ENCODE results near the gene PTPRA. TPM values are rescaled to one million over a fixed set of nuclear protein-coding genes. Genes with fewer than 3 reads are reported as not detected.
A peak's percentile ranks its signal among the peaks of the same experiment; 100 is the strongest.

The PTPRA gene
- total RNA-seq, 1 donor from 2014 or later = 43.6 TPM

- intact Hi-C loops (cut with micrococcal nuclease) = loop anchor here (1.0 to 10.0 kb wide), 10 partner anchors 48 to 1928 kb away; partner anchors contain the start of genes ADISSP, DDRGK1, IDH3B and NOP56
- DNase-seq (peak; percentile 15), ATAC-seq (ENCODE audit: low read depth) (peak; percentile 61)
- H3K4me3 Mint-ChIP-seq = peak overlapping the region; percentile 84
- peak overlapping the region; percentile 89 for H3K27ac Mint-ChIP-seq
- TF ChIP-seq, protein P1, sequence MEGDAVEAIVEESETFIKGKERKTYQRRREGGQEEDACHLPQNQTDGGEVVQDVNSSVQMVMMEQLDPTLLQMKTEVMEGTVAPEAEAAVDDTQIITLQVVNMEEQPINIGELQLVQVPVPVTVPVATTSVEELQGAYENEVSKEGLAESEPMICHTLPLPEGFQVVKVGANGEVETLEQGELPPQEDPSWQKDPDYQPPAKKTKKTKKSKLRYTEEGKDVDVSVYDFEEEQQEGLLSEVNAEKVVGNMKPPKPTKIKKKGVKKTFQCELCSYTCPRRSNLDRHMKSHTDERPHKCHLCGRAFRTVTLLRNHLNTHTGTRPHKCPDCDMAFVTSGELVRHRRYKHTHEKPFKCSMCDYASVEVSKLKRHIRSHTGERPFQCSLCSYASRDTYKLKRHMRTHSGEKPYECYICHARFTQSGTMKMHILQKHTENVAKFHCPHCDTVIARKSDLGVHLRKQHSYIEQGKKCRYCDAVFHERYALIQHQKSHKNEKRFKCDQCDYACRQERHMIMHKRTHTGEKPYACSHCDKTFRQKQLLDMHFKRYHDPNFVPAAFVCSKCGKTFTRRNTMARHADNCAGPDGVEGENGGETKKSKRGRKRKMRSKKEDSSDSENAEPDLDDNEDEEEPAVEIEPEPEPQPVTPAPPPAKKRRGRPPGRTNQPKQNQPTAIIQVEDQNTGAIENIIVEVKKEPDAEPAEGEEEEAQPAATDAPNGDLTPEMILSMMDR (IDR thresholded peaks at IDR 0.05) = no peak
- H3K36me3 Mint-ChIP-seq (ENCODE audit: low read depth) = peaks cover 32% of the 10 kb centered on the region
- ChIA-PET CTCF (no interaction called here), POLR2A (interaction anchor here (0.5 to 2.1 kb wide), 12 partner anchors 8 to 827 kb away, joined by 3 to 7 read pairs (median 4); partner anchors contain the start of genes FASTKD5, OXT, PTPRA and UBOX5)
- no peaks in the 10 kb centered on the region for H3K9me3 Mint-ChIP-seq
- H3K27me3 Mint-ChIP-seq = no peaks in the 10 kb centered on the region
- peaks cover 14% of the 10 kb centered on the region for H3K4me1 Mint-ChIP-seq
These were observed 171.9 kb downstream of the PTPRA start for GRCh38 chr20:3045042-3045815.

DNA sequence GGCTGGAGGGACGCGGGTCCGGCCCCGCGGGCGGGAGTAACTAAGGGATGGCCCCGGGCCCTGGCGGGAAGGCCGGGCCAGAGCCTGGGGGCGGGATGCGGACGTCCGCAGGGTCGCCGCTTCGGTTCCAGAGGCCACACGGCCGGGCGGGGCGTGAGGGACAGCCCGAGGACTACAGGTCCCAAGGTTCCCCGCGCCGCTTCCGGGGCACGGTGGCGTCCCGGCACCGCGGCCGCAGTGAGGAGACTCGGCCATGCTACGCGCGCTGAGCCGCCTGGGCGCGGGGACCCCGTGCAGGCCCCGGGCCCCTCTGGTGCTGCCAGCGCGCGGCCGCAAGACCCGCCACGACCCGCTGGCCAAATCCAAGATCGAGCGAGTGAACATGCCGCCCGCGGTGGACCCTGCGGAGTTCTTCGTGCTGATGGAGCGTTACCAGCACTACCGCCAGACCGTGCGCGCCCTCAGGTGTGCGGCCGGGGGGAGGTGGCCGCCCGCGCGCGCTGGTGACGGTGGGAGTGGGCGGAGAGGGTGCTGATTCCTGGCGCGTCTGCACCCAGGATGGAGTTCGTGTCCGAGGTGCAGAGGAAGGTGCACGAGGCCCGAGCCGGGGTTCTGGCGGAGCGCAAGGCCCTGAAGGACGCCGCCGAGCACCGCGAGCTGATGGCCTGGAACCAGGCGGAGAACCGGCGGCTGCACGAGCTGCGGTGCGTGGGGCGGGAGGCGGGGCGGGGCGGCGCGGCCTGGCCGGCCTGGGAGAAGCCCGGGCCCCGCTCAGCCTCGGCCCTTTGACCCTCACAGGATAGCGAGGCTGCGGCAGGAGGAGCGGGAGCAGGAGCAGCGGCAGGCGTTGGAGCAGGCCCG, 172.8 kb downstream of the PTPRA start, which contains the start of gene MRPS26:
Gene MRPS26, plus strand, starts transcription at position 237 of the 861 bp plus-strand sequence. Its CDS starts 17 bp downstream, at position 254.
- peak within 1 kb of the TSS; percentile 84 for H3K4me3 Mint-ChIP-seq
- no peaks in the 10 kb centered on the region for H3K27me3 Mint-ChIP-seq
- peaks cover 14% of the 10 kb centered on the region for H3K4me1 Mint-ChIP-seq
- CTCF ChIA-PET = no interaction called here
- H3K9me3 Mint-ChIP-seq = no peaks in the 10 kb centered on the region
- DNase-seq (peak; percentile 88), ATAC-seq (ENCODE audit: low read depth) (peak; percentile 91)
- H3K27ac Mint-ChIP-seq = peak within 1 kb of the TSS; percentile 89
- intact Hi-C loops (cut with micrococcal nuclease) = loop anchor here (1.0 to 10.0 kb wide), 11 partner anchors 47 to 1929 kb away; partner anchors contain the start of genes ADISSP, DDRGK1, FASTKD5 and IDH3B
- TF ChIP-seq, protein P1 (IDR thresholded peaks at IDR 0.05) = no peak
- H3K36me3 Mint-ChIP-seq (ENCODE audit: low read depth) = peaks cover 33% of the 10 kb centered on the region
- POLR2A ChIA-PET = interaction anchor here (0.6 to 2.1 kb wide), 8 partner anchors 8 to 173 kb away, joined by 3 to 7 read pairs (median 4); partner anchors contain the start of genes FASTKD5, OXT, PTPRA and UBOX5

DNA sequence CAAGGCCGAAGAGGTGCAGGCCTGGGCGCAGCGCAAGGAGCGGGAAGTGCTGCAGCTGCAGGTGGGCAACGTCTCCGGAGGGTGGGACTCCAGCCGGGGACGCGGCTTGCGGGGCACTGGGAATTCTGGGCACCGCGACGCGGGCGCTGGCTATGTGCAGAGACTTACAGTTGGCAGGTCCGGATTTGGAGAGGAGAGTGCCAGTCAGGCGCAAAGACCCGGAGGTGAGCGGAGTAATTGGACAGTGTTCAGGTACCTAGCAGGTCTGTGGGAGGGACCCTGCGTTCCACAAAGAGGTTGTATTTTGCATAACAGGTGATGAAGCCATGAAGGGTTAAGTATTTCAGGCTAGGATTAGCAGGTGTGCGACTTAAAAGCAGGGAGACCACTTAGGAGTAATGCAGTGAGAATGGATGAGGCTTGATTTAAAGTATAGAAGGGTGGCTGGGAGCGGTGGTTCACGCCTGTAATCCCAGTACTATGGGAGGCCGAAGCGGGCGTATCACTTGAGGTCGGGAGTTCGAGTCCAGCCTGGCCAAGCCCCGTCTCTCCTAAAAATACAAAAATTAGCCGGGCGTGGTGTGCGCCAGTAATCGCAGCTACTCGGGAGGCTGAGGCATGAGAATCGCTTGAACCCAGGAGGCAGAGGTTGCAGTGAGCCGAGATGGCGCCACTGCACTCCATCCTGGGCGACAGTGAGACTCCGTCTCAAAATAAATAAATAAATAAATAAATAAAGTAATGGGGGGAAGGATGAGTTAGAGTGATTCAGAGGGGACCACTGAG, 173.6 kb downstream of the PTPRA start:
- peaks cover 14% of the 10 kb centered on the region for H3K4me1 Mint-ChIP-seq
- no peaks in the 10 kb centered on the region for H3K9me3 Mint-ChIP-seq
- TF ChIP-seq, protein P1 (IDR thresholded peaks at IDR 0.05) = no peak
- peak overlapping the region; percentile 57 for H3K27ac Mint-ChIP-seq
- H3K36me3 Mint-ChIP-seq (ENCODE audit: low read depth) = peaks cover 30% of the 10 kb centered on the region
- POLR2A ChIA-PET = interaction anchor here (0.6 to 2.1 kb wide), 2 partner anchors 114 to 174 kb away, joined by 3 to 5 read pairs; partner anchors contain the start of gene PTPRA
- no peak for DNase-seq
- H3K27me3 Mint-ChIP-seq = no peaks in the 10 kb centered on the region
- H3K4me3 Mint-ChIP-seq = peak overlapping the region; percentile 84
- CTCF ChIA-PET = no interaction called here
- intact Hi-C loops (cut with micrococcal nuclease) = loop anchor here (2.0 to 10.0 kb wide), 6 partner anchors 112 to 1930 kb away; partner anchors contain the start of genes ADISSP, FASTKD5, NOP56 and PSMF1
- ATAC-seq (ENCODE audit: low read depth) = no peak

GRCh38 chr20:3047486-3048419, 174.5 kb downstream of the PTPRA start:
- DNase-seq (no peak), ATAC-seq (ENCODE audit: low read depth) (no peak)
- Mint-ChIP-seq H3K36me3 (ENCODE audit: low read depth) (peaks cover 30% of the 10 kb centered on the region), H3K27me3 (no peaks in the 10 kb centered on the region), H3K4me1 (peaks cover 14% of the 10 kb centered on the region), H3K9me3 (no peaks in the 10 kb centered on the region), H3K4me3 (peak overlapping the region; percentile 84), H3K27ac (no peak overlapping the region)
- TF ChIP-seq, protein P1 (IDR thresholded peaks at IDR 0.05) = no peak
- ChIA-PET CTCF (no interaction called here), POLR2A (no interaction called here)
- intact Hi-C loops (cut with micrococcal nuclease) = loop anchor here (2.0 to 10.0 kb wide), 6 partner anchors 111 to 1930 kb away; partner anchors contain the start of genes ADISSP, FASTKD5, NOP56 and PSMF1

Data from activated B cell treated with CpG ODN at 0.5 μM for 24 hours (primary cell).